ENCODE data around the gene ZFAND5. TPM values are rescaled to one million over a fixed set of nuclear protein-coding genes. Genes with fewer than 3 reads are reported as not detected.

Gene ZFAND5
- total RNA-seq, 1 donor from 2014 or later: 377 TPM

DNA sequence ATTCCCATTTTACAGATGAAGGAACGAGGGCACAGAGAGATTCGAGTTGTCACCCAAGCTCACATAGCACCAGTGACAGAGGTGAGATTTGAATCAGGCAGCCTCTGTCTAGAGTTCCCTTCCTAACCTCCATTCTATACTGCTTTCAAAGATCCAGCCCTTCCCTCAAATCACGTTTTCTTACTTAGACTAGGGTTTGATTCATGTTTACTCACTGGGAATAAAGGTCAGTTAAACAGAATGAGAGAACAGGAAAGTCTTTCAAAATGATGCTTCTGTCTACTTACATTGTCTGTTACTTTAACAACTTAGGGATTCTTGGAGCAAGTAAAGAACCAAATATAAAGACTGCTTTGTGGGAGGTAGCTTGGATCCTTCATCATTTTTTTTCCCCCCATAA is 40.0 kb downstream of the ZFAND5 start:
- no peak for DNase-seq (ENCODE audit: low spot score)

DNA sequence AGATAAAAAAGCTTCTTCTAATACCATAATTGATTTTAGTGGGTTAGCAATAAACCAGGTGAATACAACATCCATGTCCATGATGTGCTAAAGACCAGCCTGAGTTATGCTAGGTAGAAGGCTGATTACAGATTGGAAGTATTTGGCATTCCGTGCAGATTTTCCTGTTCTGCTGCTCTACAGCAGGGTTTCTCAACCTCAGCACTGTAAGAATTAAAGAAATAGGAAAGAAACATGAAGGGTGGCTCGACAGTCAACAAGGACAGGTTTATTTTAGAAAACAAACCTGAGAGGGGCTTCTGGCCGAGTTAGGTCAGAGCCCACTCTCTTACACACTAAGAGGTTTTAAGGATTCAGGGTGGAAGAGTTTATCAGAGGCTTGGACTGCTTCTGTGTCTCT is 42.3 kb downstream of the ZFAND5 start:
- no peak for DNase-seq (ENCODE audit: low spot score)

DNA sequence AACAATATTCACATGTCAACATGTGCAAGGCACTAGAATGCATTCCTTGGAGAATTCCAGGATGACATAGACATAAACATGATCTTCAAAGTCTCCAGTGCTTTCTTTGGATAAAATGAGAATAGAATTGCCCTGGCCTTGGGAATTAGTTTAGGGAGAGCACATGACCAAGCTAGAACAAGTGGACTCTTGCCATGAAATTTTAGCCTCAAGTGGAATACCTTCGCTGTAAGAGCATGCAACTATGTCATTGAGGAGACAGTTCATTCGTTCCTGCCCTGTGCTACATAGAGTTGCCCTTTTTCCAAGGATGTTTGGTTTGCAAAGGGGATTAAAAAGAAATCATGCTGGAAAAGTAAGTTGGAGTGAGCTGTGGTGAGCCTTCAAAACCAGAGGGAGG is 42.7 kb downstream of the ZFAND5 start:
- DNase-seq (ENCODE audit: low spot score): no peak

DNA sequence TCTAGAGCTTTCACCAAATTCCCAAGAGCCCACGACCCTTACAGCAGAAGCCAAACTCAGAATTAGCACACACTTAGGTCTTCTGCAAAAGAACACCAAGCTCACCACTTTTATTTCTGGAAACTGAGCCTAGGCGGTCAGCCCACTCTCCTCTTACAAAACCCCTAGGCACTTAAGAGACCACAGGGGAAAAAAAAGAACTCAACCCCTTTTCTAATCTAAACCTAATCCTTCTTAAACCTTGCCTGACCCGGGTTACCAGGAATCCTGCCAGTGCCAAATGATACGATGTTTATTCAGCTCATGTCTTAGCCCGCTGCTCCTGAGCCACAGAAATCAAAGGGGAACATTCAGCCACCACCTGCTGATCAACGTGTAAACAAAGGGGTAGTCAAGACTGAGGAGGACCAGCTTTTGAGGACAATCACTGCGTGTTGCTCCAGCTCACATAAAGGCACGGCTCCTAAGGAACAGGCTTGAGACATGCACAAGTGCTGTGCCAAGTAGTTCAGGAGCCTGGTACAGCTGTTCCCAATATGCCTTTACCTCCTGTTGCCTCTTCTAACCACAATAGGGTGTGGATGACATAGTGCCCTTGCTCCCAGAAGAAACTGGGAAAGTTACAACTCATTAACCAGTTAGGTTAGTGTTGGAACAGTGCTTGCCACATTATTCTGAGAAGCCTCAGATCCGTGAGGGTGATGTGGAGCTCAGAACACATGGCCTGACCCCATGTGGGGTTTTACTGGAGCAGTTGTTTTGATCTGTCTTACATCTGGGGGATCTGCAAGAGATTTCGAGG is 49.3 kb downstream of the ZFAND5 start:
- no peak for DNase-seq (ENCODE audit: low spot score)

DNA sequence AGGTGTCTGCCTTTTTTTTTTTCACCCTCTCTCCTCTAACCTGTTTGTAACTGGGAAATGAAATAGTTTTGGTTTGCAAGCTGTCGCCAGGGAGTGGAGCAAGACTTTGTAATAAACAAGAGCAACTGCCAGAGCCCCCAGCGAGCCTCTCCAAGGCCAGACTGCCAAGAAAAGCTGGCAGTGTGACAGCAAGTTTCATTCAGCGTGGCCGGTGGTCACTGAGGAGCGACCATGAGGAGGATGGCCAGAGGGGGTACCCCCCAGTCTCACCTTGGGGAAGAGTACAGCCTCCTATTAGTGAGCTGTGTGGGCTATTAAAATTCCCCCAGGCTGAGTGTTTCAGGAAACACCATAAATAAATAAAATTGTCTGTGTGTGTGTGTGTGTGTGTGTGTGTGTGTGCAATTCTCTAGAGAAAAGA is 49.9 kb downstream of the ZFAND5 start:
- DNase-seq (ENCODE audit: low spot score): no peak

DNA sequence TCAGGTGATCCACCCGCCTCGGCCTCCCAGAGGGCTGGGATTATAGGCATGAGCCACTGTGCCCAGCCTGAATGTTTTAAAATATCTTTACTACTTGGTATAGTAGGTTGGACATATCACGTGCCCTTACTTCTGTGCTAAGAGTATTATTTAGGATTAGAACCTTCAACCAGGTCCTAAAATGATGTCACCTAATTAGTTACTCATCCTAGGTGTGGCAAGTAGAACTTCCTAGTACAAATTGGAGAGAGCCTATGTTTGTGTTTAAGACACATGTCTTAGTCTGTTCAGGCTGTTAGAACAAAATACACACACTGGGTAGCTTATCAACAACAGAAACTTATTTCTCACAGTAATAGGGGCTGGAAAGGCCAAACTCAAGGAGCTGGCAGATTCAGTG is 51.5 kb downstream of the ZFAND5 start:
- DNase-seq (ENCODE audit: low spot score): no peak

DNA sequence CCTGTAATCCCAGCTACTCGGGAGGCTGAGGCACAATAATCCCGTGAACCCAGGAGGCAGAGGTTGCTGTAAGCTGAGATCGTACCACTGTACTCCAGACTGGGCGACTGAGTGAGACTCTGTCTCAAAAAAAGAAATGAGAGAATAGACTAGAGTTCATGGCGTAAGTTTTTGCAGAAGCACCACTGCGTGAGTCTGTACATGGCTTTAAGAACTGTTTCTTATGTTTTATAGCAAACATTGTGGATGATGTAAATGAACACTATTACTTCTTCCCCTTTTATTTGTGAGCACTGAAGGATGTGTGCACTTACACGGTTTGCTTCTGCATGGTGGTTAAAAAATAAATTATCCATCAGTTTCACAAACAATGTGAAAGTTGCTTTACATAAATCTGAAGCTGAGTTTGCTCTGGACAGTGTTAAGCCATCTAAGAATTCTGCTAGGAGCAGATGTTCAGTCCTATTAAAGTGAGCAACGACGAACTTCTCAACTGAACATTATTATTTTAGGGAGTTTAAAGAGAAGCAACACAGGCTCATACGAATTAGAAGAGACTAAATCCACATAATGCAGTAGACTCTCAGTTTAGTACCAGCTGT is 52.5 kb downstream of the ZFAND5 start:
- DNase-seq (ENCODE audit: low spot score): no peak

DNA sequence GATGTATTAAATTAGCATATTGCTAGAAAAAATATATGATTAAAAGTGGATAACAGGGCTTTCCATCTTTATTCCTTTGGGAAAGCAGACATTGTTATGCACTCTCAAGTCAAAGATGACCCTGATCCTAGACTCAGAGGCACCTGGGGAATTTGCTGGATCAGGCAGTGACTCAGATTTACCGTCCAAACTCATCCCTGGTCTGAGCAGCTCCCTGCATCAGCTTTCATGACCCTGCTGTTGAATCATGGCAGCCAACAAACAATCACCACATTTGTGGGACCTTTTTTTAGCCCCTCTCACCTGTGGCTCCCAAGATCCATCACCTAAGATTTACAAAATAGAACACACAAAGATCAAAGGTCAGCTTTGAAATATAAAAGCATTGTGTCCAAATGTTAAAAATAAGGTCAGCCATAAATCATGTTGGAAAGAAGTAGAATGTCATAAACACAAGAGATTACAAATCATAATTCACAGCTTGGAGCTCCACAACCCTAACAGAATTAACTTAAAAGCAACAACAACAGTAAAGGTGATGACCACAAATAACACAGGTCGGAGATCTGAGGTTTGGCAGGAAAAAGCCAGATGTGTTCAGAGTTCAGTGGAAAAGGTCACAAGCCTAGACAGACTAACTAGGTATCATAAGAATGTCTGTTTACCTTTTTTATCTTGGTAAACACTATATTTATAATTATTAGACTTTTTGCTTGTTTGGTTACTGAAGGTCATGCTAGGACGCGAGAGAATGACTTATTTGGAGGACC is 55.5 kb downstream of the ZFAND5 start:
- DNase-seq (ENCODE audit: low spot score): no peak

DNA sequence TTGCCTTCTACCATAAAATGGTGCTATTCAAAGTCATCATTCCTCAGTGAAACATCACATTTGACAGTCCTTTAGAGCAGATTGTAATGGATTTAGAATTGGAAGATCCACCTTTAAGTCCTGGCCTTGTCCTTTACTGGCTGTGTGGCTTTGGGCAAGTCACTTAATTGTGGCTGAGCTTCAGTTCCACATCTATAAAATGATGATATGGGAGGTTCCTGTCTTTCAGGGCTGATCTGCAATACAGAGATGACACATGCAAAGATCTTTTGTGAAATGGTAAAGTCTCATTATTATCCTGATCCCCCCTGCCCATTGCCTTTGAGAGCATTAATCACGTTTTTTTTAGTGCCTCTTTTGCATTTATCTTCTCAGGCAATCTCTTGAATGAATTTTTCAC is 58.2 kb downstream of the ZFAND5 start:
- DNase-seq (ENCODE audit: low spot score): no peak

DNA sequence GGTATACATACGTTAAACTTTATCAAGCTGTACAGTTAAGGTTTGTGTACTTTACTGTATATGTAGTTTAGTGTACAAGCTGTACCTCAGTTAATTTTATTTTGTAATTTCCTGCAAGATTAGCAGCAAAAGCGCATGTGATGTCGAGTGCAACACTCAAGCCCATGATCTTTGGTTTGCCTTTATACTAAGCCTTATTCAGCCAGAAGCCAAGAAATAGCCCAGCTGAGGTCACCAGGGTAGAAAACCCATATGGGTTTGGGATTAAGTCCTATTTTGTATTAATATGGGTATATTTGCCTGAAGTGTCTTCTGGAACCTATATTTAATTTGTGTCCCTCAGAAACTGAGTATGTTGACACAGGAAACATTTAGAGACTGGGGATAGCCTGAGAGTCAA is 59.3 kb downstream of the ZFAND5 start:
- DNase-seq (ENCODE audit: low spot score): no peak

DNA sequence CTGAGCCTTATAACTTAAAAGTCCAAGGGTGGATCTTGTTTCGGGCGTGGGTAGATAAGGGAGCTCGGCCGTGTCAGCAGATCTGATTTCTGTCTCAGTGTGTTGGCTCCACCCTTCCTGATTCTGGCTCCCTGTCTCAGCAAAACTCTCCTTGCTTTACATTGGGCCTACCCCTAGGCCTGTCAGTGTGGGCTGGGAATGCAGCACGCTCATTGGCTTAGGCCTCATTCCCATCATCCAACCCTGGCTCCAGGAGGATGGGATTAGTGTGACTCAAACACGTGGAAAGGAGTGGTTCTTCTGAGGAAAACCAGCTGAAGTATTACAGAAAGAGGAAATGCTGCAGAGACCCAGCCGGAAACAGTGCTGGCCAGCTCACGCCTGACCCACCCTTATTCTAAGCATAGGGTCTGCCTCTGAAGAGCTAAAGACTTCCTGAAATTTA is 59.9 kb downstream of the ZFAND5 start:
- no peak for DNase-seq (ENCODE audit: low spot score)

DNA sequence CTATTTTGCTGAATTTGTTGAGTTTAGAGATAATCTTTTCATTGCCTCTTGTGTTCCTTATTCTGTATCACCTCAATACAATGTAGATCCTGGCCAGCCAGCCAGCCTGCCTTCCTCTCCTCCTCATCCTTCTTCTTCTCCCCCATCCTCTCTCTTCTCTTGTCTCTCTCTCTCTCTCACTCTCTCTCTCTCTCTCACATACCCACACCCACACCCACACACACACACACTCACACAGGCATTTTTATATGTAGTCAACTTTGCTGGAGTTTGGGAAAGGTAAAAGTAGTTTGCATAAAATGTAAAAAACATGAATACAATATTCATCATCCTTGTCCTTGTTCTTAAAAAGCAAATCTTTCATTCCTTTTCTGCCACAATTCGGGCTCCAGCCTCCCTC is 60.5 kb downstream of the ZFAND5 start:
- no peak for DNase-seq (ENCODE audit: low spot score)

Other genes starting within 250 kb of the ZFAND5 start
- gene GDA, start 215.8 kb downstream of the ZFAND5 start, total RNA-seq: 0.32 TPM
- 0.48 TPM for gene TMC1, start 156.4 kb upstream of the ZFAND5 start, total RNA-seq

Measured in mesenteric fat pad (tissue), 1 donor.